Adipose tissue (tissue), 3 donors: ENCODE results near the gene BFAR. TPM values are rescaled to one million over a fixed set of nuclear protein-coding genes. Genes with fewer than 3 reads are reported as not detected.
"Not testable (repeated sequence)": the region's sequence is repeated elsewhere in the genome, so short reads cannot be mapped to it uniquely, and the experiment has no call there.

Source experiments
- H3K27ac ChIP-seq: one replicate; pipeline ENCODE4 v1.5.1; 2013; ENCODE audit warnings: low read depth, low read length
- WGBS, 3 donors: extraction: QIAGEN DNeasy Blood & Tissue Kit; methylation state at CpG; one replicate each; pipeline ENCODE4 v1.1.7; 2013; 5-methylcytosine and 5-hydroxymethylcytosine counted together
- polyA plus RNA-seq, 3 donors: library from polyadenylated mRNA; stranded (reverse); fragments of 200-250 nt; gene quantifications; one replicate each; pipeline ENCODE4 v1.2.3, GENCODE V29; 2013
- donor health status: healthy with polysubstance abuse.
- donor health status: Bipolar disorder and iron deficiency.
- donor health status: healthy.

BFAR gene
- polyA plus RNA-seq, 3 donors = 33.6 to 47.2 (median 45.0) TPM

DNA sequence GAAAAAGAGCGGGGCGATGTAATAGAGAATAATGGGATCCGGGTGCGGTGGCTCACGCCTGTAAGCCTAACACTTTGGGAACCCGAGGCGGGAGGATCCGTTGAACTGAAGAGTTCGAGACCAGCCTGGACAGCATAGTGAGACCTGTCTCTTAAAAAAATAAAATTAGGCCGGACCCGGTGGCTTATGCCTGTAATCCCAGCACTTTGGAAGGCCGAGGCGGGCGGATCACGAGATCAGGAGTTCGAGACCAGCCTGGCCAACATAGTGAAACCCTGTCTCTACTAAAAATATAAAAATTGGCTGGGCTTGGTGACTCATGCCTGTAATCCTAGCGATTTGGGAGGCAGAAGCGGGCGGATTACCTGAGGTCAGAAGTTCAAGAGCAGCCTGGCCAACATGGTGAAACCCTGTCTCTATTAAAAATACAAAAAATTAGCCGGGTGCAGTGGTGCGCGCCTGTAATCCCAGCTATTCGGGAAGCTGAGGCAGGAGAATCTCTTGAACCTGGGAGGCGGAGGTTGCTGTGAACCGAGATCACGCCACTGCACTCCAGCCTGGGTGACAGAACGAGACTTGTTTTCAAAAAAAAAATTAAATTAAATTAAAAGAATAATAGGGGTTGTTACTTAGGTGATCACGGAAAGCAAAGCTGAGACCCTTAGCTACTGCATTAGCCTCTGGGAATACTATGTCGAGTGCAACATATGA is 2.0 kb upstream of the BFAR start:
- H3K27ac ChIP-seq = peak overlapping the region; percentile 11
- 76 to 84% (median 83%) methylated on average over 29 of the region's 29 CpGs for WGBS, 3 donors

DNA sequence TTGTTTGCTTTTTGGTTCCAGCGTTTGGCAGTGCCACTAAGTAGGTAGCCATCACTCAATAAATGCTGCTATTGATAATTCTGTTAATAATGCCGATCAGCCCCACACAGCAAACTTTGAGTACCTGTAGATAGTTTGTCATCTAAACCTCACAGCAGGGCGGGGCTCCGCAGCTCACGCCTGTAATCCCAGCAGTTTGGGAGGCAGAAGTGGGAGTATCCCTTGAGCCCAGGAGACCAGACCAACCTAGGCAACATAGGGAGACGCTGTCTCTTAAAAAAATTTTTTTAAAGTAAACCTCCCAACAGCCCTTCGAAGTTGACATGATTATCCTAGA is 1.6 kb downstream of the BFAR start:
- 60 to 72% (median 65%) methylated on average over 7 of the region's 7 CpGs for WGBS, 3 donors
- H3K27ac ChIP-seq = no peak overlapping the region

DNA sequence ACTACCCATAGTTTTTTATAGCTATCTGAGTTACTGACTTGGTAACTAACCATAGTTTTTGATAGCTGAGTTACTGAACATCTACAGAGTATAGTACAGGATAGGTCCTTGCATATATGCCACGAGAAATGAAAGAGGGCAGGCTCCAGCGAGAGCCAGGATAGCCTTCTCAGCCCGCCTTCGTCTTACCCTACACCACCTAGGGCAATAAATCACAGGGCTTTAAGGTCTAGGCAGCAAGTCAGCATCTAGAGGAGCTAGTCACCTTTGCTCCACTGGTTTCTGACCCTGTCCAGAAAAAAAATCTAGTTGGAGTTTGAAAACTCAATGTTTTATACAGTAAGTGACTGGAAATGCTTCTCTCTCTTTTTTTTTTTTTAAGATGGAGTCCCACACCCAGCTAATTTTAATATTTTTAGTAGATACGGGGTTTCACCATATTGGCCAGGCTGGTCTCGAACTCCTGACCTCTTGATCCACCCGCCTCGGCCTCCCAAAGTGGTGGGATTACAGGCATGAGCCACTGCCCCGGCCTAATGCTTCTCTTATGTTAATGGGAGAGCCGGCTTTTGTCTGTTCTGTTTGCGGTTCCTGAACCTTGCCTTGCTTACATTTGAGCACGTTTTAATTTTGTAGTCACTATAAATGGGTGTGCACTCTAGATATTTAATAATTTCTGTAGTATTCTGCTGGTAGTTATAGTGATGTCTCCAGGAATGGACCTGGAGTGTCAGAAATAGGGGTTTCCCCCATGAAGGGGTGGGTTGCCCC is 2.8 kb downstream of the BFAR start:
- WGBS, 3 donors = 75 to 79% (median 77%) methylated on average over 12 of the region's 12 CpGs
- H3K27ac ChIP-seq = no peak overlapping the region

DNA sequence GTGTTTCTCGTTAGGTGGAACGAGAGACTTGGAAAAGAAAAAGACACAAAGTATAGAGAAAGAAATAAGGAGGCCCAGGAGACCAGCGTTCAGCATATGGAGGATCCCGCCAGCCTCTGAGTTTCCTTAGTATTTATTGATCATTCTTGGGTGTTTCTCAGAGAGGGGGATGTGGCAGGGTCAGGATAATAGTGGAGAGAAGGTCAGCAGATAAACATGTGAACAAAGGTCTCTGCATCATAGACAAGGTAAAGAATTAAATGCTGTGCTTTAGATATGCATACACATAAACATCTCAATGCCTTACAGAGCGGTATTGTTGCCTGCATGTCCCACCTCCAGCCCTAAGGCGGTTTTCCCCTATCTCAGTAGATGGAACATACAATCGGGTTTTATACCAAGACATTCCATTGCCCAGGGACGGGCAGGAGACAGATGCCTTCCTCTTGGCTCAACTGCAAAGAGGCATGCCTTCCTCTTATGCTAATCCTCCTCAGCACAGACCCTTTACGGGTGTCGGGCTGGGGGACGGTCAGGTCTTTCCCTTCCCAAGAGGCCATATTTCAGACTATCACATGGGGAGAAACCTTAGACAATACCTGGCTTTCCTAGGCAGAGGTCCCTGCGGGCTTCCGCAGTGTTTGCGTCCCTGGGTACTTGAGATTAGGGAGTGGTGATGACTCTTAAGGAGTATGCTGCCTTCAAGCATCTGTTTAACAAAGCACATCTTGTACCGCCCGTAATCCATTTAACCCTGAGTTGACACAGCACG is 3.6 kb downstream of the BFAR start:
- H3K27ac ChIP-seq = not testable (repeated sequence)
- 34 to 70% (median 64%) methylated on average over 16 to 17 of the region's 17 CpGs for WGBS, 3 donors

DNA sequence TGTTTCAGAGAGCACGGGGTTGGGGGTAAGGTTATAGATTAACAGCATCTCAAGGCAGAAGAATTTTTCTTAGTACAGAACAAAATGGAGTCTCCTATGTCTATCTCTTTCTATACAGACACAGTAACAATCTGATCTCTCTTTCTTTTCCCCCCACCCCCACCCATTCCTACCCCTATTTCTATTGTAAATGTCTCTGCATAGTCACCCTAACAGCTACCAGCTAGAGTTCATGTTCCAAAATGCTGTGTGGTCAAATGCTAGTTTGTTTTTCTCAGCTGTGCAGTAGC is 4.1 kb downstream of the BFAR start:
- H3K27ac ChIP-seq = not testable (repeated sequence)
- WGBS, 3 donors = 7 to 63% (median 40%) methylated on average over 1 of the region's 1 CpG

DNA sequence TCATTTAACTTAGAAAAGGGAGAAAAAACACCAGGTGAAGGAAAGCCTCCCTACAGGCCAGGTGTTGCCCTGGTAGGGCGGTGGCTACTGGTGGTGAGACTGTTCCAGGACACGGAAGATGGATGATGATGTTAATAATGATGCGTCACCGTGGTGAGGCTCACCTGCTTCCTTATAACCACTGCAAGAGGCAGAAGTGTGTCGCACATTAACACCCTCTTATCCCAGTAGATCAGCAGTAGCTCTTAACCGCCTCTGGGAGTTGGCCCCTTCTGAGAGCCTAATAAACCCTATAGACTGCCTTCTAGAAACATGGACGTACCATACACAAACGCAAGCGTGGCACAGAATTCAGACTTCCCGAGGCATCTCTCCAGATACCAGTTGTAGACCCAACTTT is 7.8 kb downstream of the BFAR start:
- H3K27ac ChIP-seq = no peak overlapping the region
- WGBS, 3 donors = 76 to 89% (median 87%) methylated on average over 10 of the region's 10 CpGs

DNA sequence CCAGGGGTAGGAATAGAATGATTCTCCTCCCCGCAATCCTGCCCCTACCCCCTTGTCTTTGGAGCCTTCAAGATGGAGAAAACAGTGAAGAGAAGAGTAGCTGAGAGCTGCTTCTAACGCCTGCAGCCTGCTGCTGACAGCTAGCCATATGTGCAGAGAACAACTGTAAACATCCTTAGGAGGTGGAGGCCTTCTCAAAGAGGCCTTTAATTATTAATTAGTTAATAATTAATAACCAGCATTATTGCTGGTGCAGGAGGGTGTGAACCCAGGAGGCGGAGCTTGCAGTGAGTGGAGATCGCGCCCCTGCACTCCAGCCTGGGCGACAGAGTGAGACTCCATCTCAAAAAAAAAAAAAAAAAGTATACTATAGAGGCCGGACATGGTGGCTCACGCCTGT is 8.5 kb downstream of the BFAR start:
- no peak overlapping the region for H3K27ac ChIP-seq
- 81 to 96% (median 95%) methylated on average over 8 of the region's 8 CpGs for WGBS, 3 donors

DNA sequence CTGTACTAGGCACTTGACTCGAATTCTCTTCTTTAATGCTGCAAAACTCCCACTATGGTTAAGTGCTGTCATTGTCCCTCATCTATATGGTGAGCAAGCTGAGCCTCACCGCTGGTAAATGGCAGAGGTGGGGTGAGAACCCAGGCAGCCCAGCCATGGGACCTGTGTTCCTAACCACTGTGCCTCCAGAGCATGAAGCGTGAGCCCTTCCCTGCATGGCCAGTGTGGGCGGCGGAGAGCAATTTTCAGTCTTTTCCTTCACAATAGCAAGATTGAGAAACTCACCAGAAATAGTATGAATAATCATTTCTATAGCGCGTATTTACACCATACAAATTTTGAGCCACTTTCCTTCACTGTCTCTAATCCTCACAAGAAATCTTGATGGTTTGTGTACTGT is 9.2 kb downstream of the BFAR start:
- WGBS, 3 donors = 81 to 97% (median 88%) methylated on average over 7 of the region's 7 CpGs
- H3K27ac ChIP-seq = no peak overlapping the region

DNA sequence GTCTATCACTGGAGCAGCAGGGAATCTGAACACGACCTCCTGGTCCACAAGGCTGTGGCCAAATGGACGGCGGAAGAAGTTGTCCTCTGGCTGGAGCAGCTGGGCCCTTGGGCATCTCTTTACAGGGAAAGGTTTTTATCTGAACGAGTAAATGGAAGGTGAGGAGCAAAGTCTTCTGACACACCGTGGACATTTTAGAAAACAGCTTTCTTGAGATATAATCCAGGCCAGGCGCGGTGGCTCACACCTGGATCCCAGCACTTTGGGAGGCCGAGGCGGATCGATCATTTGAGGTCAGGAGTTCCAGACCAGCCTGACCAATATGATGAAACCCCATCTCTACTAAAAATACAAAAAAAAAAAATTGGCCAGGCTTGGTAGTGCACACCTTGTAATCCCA is 17.1 kb downstream of the BFAR start:
- WGBS, 3 donors = 94 to 95% (median 95%) methylated on average over 10 of the region's 10 CpGs
- H3K27ac ChIP-seq = no peak overlapping the region

DNA sequence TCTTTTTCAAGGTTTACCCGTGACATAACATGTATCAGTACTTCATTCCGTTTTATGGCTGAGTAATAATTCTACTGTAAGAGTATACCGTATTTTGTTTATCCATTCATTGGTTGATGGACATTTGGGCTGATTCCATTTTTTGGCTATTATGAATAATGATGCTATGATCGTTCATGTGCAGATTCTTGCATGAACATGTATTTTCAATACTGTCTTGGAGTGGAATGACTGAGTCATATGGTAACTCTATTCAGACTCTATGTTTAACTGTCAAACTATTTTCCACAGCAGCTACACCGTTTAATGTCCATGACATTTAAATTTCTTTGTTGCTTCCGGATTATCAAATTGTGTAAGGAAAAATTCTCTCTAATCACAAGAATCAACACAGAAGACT is 17.9 kb downstream of the BFAR start:
- H3K27ac ChIP-seq = no peak overlapping the region
- 77 to 86% (median 84%) methylated on average over 6 of the region's 6 CpGs for WGBS, 3 donors

DNA sequence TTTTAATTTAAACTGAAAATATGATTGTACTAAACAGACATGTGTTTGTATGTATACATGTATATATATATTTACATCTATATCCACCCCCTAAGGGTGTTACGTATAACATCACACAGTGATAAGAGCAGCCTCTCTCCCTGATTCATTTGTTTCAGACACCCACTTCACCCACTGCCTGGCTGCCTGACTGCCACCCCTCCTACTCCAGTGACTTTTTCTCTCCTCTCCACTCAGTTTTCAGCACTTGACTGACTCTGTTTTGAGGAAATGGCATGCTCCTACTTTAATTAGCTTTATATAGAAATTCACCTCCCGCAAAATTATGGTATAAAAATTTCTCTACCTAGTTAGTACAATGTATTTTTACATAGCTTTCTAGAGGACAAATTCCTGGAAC is 20.0 kb downstream of the BFAR start:
- no peak overlapping the region for H3K27ac ChIP-seq
- WGBS, 3 donors = 94 to 100% (median 98%) methylated on average over 2 of the region's 2 CpGs

DNA sequence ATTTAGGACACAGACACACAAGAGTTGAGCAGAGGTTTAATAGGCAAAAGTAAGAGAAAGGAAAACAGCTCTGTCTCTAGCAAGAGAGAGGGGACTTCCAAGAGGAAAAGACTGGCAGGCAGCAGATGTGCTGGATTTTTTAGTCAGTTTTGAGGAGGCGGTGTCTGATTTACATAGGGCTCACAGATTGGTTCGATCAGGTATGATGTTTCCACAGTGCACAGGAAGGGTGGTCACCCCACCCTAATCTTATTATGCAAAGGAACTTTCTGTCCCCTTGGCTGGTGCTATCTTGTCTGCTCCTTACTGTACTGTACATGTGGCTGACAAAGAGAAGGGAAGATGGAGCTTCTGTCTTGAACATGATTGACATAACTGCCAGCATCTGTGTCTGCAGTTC is 25.3 kb downstream of the BFAR start:
- H3K27ac ChIP-seq = no peak overlapping the region
- WGBS, 3 donors = 89 to 92% (median 89%) methylated on average over 2 of the region's 2 CpGs

DNA sequence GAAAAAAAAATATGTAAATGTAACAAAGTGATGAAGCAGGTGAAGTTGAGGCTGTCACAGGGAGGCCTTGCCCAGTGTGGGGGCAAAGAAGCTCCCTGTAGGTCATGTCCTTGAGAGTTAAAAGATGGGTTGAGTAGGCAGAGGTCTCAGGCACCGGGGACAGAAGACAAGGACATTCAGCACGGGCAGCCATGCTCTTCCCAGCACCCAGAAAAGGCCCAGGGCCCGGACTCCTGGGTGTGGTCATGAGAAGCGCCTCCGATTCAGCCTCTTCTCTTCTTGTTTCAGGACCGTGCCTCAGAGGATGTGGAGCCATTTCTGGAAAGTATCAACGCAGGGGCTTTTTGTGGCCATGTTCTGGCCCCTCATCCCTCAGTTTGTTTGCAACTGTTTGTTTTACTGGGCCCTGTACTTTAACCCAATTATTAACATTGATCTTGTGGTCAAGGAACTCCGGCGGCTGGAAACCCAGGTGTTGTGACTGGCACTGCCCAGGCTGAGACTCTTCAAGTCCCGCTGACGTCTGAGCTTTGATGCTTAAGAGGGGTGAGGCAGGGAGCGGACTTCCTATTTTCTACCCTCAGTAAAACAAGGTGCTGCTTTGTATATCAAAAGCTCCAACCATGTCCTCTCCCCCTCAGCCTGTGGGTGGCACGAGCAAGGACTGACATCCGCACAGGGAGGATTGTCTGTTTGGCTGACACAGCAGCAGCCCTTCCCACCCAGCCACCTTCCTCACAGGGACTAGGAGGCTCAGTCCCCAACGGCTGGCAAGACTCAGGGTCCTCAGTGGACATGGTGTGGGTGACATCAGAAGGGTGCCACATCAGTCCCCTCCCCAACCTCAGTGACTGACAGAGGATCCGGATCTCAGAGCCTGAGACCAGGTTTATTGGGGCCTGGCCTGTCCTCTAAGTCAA is 34.9 kb downstream of the BFAR start:
- 57 to 92% (median 89%) methylated on average over 16 of the region's 16 CpGs for WGBS, 3 donors
- no peak overlapping the region for H3K27ac ChIP-seq

DNA sequence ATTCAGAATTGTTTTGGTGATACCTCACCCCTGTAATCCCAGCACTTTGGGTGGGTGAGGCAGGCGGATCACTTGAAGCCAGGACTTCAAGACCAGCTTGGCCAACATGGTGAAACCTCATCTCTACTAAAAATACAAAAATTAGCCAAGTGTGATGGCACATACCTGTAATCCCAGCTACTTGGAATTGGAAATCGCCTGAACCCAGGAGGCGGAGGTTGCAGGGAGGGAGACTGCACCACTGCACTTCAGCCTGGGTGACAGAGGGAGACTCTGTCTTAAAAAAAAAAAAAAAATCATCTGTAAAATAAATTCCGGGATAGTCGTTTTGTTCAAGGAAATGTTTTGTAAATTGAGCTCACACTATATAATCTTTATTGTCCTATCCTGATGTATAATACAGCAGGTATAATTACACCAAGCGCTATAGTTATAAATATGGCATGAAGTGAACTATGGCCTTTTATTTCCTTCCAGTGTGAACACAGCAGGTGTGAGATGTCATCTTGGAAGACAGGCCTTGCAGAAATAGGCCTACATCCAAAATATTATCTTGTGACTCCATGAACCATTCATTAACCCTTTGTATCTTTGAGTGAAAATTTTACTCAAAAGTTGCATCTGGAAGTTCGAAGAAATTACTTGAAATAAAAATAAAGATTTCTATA is 35.9 kb downstream of the BFAR start:
- no peak overlapping the region for H3K27ac ChIP-seq
- 41 to 82% (median 78%) methylated on average over 7 of the region's 7 CpGs for WGBS, 3 donors

DNA sequence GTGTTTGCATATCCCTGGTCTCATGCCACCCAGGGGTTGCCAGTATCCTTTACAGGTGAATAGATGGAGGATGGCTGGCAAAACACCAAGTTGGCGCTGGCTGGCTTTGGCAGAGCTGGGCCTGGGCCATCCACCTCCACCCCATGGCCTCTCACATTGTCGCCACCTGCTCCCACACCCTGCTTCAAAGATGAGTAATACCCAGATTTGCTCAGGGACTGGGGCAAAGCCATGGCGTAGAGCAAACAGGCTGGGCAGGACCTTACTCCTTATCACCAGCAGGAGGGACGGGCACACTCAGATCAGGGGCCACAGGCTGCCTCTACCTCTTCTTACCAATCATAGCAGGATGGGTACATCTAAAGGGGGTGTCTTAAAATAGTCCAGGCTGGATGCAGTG is 37.0 kb downstream of the BFAR start:
- WGBS, 3 donors = 43 to 97% (median 85%) methylated on average over 4 of the region's 4 CpGs
- H3K27ac ChIP-seq = no peak overlapping the region

DNA sequence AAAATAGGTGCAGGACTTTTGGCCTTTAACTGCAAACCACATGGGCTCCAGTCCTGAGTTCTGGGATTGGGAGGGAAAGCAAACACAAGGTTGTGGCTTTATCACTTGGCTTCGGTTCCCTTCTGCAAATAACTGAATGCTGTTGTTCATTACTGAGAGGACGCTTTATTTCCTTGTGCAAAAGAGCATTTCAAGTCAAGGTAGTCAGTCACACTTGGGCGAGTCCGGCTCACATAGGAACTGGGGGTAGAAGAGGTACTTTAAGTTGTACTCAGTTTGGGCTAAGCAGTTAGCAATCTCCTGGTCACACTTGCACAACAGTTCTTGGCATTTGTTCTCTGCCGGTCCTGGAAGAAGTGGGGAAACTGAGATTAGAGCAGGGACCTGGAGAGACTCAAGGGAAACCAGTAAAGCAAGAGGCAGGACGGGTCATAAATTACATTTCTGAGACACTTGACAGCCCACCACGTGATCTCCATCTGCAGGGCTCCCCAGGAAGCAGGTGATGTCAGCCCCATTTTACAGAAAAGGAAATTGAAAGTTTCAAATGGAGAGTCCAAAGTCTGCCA is 39.7 kb downstream of the BFAR start:
- H3K27ac ChIP-seq = no peak overlapping the region
- 20 to 64% (median 61%) methylated on average over 7 of the region's 7 CpGs for WGBS, 3 donors

DNA sequence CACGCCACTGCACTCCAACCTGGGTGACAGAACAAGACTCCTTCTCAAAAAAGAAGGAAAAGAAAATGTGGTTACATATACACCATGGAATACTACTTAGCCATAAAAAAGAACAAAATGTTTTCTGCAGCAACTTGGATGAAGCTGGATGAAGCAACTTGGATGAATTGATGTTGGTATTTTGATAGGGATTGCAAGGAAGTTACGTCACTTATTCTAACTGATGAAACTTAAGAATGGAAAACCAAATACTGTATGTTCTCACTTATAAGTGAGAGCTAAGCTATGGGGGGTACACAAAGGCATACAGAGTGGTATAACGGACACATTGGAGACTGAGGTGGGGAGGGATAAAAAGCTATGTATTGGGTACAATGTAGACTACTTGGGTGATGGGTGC is 43.9 kb downstream of the BFAR start:
- WGBS, 3 donors = 83 to 93% (median 89%) methylated on average over 3 of the region's 3 CpGs
- H3K27ac ChIP-seq = no peak overlapping the region

DNA sequence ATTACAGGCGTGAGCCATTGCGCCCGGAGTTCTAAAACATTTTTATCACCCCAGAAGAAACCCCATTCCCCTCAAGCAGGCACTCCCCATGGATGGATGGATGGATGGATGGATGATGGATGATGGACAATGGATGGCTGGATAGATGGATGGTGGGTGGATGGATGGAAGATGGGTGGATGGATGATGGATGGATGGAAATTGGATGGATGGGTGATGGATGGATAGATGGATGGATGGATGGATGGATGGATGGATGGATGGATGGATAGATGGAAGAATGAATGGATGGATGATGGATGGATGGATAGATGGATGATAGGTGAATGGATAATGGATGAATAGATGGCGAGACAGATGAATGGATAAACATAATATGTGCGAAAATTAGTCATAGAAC is 44.9 kb downstream of the BFAR start:
- 90 to 99% (median 95%) methylated on average over 5 of the region's 5 CpGs for WGBS, 3 donors
- no peak overlapping the region for H3K27ac ChIP-seq
